ENCODE measurements around the gene ATP5F1E.
A peak's percentile ranks its signal among the peaks of the same experiment; 100 is the strongest.

ATP5F1E gene

DNA sequence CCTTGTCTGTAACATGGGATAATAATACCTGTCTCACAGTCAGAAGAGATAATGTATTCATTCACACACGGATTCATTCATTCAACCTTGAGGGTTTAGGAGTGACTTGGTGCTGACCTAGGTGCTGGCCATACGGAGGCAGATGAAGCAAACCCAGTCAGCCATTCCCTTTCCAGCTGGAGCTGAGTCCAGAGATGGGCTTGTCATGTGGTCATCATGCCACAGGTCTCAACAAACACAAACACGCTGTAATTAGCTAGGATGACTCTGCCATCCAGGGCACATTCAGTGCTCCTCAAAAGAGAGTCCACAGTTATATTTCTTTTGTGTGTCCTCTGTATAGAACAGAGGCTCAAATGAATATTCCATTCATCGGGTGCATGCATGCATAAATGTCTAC, 29.9 kb upstream of the ATP5F1E start:
- Histone ChIP-seq H3K36me3 (ENCODE audit: control insufficient read depth, insufficient read depth, low read length) (no peaks in the 10 kb centered on the region), H3K4me3 (ENCODE audit: low read length) (no peak overlapping the region), H3K27ac (ENCODE audit: low read depth, low read length) (no peak overlapping the region), H3K27me3 (ENCODE audit: control insufficient read depth, insufficient read depth, low read length) (no peaks in the 10 kb centered on the region), H3K9ac (ENCODE audit: low read length) (no peak overlapping the region), H3K4me1 (ENCODE audit: control insufficient read depth, insufficient read depth, low read length) (peaks cover 3% of the 10 kb centered on the region)

DNA sequence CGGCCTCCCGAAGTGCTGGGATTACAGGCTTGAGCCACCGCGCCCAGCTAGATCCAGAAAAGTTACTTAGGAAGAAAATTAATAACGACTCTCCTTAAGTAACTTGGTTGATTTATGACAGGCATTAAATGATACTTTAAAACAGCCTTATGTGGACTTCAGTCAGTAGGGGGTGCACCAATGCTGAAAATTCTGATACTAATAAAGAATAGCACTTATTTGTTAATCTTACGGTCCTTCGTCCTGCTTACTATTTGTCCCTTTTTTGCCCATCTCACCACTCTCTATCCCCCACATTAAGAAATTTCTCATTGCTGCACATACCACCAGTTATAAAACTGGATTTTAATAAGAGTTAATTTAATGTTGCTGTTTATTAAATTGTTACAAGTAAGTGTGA, 23.2 kb upstream of the ATP5F1E start:
- Histone ChIP-seq H3K4me1 (ENCODE audit: control insufficient read depth, insufficient read depth, low read length) (no peaks in the 10 kb centered on the region), H3K27me3 (ENCODE audit: control insufficient read depth, insufficient read depth, low read length) (no peaks in the 10 kb centered on the region), H3K9ac (ENCODE audit: low read length) (no peak overlapping the region), H3K36me3 (ENCODE audit: control insufficient read depth, insufficient read depth, low read length) (no peaks in the 10 kb centered on the region), H3K27ac (ENCODE audit: low read depth, low read length) (no peak overlapping the region), H3K4me3 (ENCODE audit: low read length) (no peak overlapping the region)

GRCh38 chr20:59051666-59052185, 19.6 kb upstream of the ATP5F1E start:
- Histone ChIP-seq H3K4me3 (ENCODE audit: low read length) (no peak overlapping the region), H3K36me3 (ENCODE audit: control insufficient read depth, insufficient read depth, low read length) (no peaks in the 10 kb centered on the region), H3K27me3 (ENCODE audit: control insufficient read depth, insufficient read depth, low read length) (no peaks in the 10 kb centered on the region), H3K27ac (ENCODE audit: low read depth, low read length) (no peak overlapping the region), H3K4me1 (ENCODE audit: control insufficient read depth, insufficient read depth, low read length) (no peaks in the 10 kb centered on the region), H3K9ac (ENCODE audit: low read length) (no peak overlapping the region)

DNA sequence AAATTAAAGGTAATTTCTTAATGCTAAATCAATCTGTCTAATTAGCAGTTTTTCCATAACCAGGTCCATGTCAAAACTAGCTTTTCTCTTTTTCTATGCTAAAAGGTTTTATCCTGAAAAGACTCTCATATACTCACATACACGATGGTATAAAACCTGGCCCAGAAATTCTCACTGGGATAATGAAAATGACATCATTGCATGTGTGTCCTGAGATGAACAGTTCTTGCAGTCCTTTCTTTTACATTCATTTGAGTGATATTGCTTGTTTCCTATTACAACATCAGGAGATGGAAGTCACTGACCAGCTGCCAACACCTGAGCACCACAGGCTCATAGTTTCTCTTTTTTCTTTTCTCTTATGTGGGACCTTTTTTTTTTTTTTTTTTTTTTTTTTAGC, 18.3 kb upstream of the ATP5F1E start:
- Histone ChIP-seq H3K9ac (ENCODE audit: low read length) (no peak overlapping the region), H3K27ac (ENCODE audit: low read depth, low read length) (no peak overlapping the region), H3K36me3 (ENCODE audit: control insufficient read depth, insufficient read depth, low read length) (no peaks in the 10 kb centered on the region), H3K4me1 (ENCODE audit: control insufficient read depth, insufficient read depth, low read length) (no peaks in the 10 kb centered on the region), H3K27me3 (ENCODE audit: control insufficient read depth, insufficient read depth, low read length) (no peaks in the 10 kb centered on the region), H3K4me3 (ENCODE audit: low read length) (no peak overlapping the region)

GRCh38 chr20:59048681-59049030, 16.5 kb upstream of the ATP5F1E start:
- Histone ChIP-seq H3K4me3 (ENCODE audit: low read length) (no peak overlapping the region), H3K9ac (ENCODE audit: low read length) (no peak overlapping the region), H3K27ac (ENCODE audit: low read depth, low read length) (no peak overlapping the region), H3K27me3 (ENCODE audit: control insufficient read depth, insufficient read depth, low read length) (no peaks in the 10 kb centered on the region), H3K36me3 (ENCODE audit: control insufficient read depth, insufficient read depth, low read length) (no peaks in the 10 kb centered on the region), H3K4me1 (ENCODE audit: control insufficient read depth, insufficient read depth, low read length) (no peaks in the 10 kb centered on the region)

DNA sequence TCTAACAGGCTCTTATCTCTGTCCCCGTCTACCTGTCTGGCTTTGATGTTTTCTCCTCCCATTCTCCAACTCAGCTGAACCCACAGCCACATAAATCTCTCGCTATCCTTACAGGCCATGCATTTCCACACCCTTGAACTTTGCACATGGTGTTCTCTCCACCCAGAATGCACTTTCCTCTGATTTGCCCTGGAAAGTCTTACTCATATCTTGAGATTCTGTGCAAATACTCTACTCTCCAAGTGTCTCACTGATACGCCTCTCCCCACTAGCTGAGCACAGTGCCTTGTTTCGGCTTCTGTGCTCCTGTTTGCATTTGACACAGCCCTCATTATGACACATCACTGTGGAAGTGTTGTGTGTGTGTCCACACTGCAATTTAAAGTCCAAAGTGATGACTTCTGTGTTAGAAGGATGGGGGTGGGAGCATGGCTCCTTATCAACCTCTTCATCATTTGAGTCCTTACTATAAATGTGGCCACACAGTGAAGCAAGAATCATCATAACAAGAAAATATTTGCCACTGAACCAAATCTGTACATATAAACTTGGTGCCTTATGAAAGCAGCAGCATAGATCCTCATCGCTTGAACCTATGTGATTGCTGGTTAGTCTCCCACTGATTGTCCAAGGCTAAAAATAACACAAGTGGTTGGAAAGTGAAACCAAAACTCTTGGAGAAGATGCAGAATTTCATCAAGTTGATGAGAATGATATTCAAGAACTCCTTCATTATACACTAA, 16.0 kb upstream of the ATP5F1E start:
- Histone ChIP-seq H3K9ac (ENCODE audit: low read length) (no peak overlapping the region), H3K27ac (ENCODE audit: low read depth, low read length) (no peak overlapping the region), H3K4me1 (ENCODE audit: control insufficient read depth, insufficient read depth, low read length) (peaks cover 3% of the 10 kb centered on the region), H3K36me3 (ENCODE audit: control insufficient read depth, insufficient read depth, low read length) (no peaks in the 10 kb centered on the region), H3K4me3 (ENCODE audit: low read length) (no peak overlapping the region), H3K27me3 (ENCODE audit: control insufficient read depth, insufficient read depth, low read length) (no peaks in the 10 kb centered on the region)

DNA sequence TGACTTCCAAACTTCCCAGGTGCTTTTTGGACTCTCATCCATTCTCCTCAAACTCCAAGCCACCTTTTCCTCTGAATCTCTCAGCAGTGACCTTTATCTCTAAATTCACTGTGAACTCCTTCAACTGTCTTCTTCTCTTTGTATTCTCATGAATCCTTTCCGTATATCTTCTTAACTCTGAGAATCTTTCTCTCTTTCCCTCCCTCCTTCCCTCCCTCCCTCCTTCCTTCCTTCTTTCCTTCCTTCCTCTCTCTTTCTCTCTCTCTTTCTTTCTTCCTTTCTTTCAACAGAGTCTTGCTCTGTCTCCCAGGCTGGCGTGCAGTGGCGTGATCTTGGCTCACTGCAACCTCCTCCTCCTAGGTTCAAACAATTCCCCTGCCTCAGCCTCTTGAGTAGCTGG, 14.7 kb upstream of the ATP5F1E start:
- peaks cover 5% of the 10 kb centered on the region for H3K4me1 ChIP-seq (ENCODE audit: control insufficient read depth, insufficient read depth, low read length)
- no peak overlapping the region for H3K9ac ChIP-seq (ENCODE audit: low read length)
- H3K27me3 ChIP-seq (ENCODE audit: control insufficient read depth, insufficient read depth, low read length), result no peaks in the 10 kb centered on the region
- H3K27ac ChIP-seq (ENCODE audit: low read depth, low read length), result no peak overlapping the region
- H3K4me3 ChIP-seq (ENCODE audit: low read length), result no peak overlapping the region
- no peaks in the 10 kb centered on the region for H3K36me3 ChIP-seq (ENCODE audit: control insufficient read depth, insufficient read depth, low read length)

- no peaks in the 10 kb centered on the region for H3K27me3 ChIP-seq (ENCODE audit: control insufficient read depth, insufficient read depth, low read length)
- no peaks in the 10 kb centered on the region for H3K36me3 ChIP-seq (ENCODE audit: control insufficient read depth, insufficient read depth, low read length)
- no peak overlapping the region for H3K9ac ChIP-seq (ENCODE audit: low read length)
- no peak overlapping the region for H3K27ac ChIP-seq (ENCODE audit: low read depth, low read length)
- H3K4me3 ChIP-seq (ENCODE audit: low read length), result no peak overlapping the region
- H3K4me1 ChIP-seq (ENCODE audit: control insufficient read depth, insufficient read depth, low read length), result peaks cover 9% of the 10 kb centered on the region
Observed at GRCh38 chr20:59044796-59045195, 12.7 kb upstream of the ATP5F1E start.

GRCh38 chr20:59044295-59044694, 12.2 kb upstream of the ATP5F1E start:
- H3K27me3 ChIP-seq (ENCODE audit: control insufficient read depth, insufficient read depth, low read length), result no peaks in the 10 kb centered on the region
- H3K9ac ChIP-seq (ENCODE audit: low read length), result no peak overlapping the region
- peaks cover 9% of the 10 kb centered on the region for H3K4me1 ChIP-seq (ENCODE audit: control insufficient read depth, insufficient read depth, low read length)
- H3K36me3 ChIP-seq (ENCODE audit: control insufficient read depth, insufficient read depth, low read length), result no peaks in the 10 kb centered on the region
- H3K4me3 ChIP-seq (ENCODE audit: low read length), result no peak overlapping the region
- H3K27ac ChIP-seq (ENCODE audit: low read depth, low read length), result no peak overlapping the region

- no peak overlapping the region for H3K9ac ChIP-seq (ENCODE audit: low read length)
- no peaks in the 10 kb centered on the region for H3K36me3 ChIP-seq (ENCODE audit: control insufficient read depth, insufficient read depth, low read length)
- H3K27ac ChIP-seq (ENCODE audit: low read depth, low read length), result peak overlapping the region; percentile 78
- no peaks in the 10 kb centered on the region for H3K27me3 ChIP-seq (ENCODE audit: control insufficient read depth, insufficient read depth, low read length)
- H3K4me1 ChIP-seq (ENCODE audit: control insufficient read depth, insufficient read depth, low read length), result peaks cover 9% of the 10 kb centered on the region
- H3K4me3 ChIP-seq (ENCODE audit: low read length), result no peak overlapping the region
Observed at GRCh38 chr20:59043698-59044097, 11.6 kb upstream of the ATP5F1E start.

DNA sequence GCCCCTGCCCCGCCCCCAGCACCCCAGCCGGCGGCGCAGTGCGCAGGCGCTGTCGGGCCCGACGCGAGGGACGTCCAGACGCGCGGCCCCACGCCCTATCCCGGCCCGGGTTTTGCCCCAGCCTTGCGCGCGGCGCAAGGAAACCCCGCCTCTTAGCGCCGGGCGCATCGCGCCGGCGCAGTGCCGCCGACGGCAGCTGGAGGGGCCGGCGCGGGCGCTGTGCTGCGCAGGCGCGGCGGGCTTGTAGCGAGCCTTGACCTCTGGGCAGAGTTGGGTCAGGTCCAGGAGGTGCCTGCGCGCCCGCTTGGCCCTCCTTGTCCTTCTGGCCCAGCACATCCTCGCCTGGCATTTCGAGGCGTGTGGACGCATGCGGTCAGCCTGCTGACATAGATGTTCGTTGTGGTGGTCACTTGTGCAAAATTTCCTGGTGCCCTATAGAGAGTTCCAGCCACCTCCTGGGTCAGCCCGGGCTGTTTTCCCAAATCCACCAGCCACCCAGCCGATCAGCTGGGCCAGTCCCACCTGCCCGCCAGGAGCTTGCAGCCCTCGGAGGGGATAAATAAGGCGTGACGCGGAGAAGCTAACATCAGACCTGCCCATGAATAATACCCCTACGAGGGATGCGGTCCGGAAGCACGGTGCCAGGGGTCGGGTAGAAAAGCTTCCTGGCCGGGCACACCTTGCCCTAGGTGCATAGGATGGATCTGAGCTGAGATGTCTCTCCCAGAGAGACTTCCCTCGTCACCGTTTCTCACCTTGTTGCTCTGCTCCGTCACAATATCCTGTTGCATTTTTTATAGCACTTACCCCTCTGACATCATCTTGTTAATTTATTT, 10.9 kb upstream of the ATP5F1E start:
- H3K4me1 ChIP-seq (ENCODE audit: control insufficient read depth, insufficient read depth, low read length), result peaks cover 9% of the 10 kb centered on the region

DNA sequence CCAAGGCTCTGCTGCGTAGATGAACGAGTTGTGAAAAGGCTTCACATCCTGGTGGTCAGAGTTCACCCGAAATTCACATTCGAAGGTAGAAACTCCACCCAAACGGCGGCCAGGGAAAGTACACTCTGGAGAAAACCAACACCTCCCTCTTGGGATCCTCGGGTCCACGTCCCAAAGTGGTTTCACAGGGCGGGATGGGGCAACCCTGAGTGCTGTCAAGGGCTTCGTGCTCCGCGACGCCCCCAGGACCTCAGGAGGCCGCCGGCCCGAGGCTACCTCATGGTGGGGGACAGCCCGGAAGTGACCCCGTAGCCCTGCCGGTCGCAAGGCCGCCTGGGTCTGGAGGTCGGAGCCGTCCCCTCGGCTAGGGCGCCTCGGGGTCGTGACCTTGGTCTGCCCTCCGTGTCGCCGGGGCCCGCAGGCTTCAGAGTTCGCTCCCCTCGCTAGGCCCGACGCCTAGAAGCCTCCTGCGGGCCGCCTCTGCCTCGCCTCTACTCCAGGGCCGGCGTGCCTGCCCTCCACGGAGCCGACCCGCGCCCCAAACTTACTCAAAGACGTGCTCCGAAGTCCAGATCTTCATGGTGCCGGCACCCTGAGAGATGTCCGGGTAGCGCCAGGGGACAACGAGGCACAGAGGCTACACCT, 10.1 kb upstream of the ATP5F1E start, which contains the start of gene PRELID3B:
Gene PRELID3B (minus strand): TSS at position 636 of the 645 bp plus-strand sequence. CDS start 56 bp downstream, at position 580.
- Histone ChIP-seq H3K4me1 (ENCODE audit: control insufficient read depth, insufficient read depth, low read length) (peaks cover 9% of the 10 kb centered on the region), H3K9ac (ENCODE audit: low read length) (peak within 1 kb of the TSS; percentile 74), H3K27me3 (ENCODE audit: control insufficient read depth, insufficient read depth, low read length) (no peaks in the 10 kb centered on the region), H3K36me3 (ENCODE audit: control insufficient read depth, insufficient read depth, low read length) (peaks cover 9% of the 10 kb centered on the region), H3K4me3 (ENCODE audit: low read length) (peak within 1 kb of the TSS; percentile 88), H3K27ac (ENCODE audit: low read depth, low read length) (peak within 1 kb of the TSS; percentile 84)

More for the DNA sequence above, 10.9 kb upstream of the ATP5F1E start:
- H3K27me3 ChIP-seq (ENCODE audit: control insufficient read depth, insufficient read depth, low read length), result no peaks in the 10 kb centered on the region
- H3K27ac ChIP-seq (ENCODE audit: low read depth, low read length), result peak overlapping the region; percentile 84
- peak overlapping the region; percentile 88 for H3K4me3 ChIP-seq (ENCODE audit: low read length)
- no peak overlapping the region for H3K9ac ChIP-seq (ENCODE audit: low read length)
- H3K36me3 ChIP-seq (ENCODE audit: control insufficient read depth, insufficient read depth, low read length), result peaks cover 1% of the 10 kb centered on the region
